Activated T-cell treated with anti-CD3 and anti-CD28 coated beads, Interleukin-2, amount 50 U/mL, for 72 hours (primary cell): ENCODE results near the gene ESPNL. TPM values are rescaled to one million over a fixed set of nuclear protein-coding genes. Genes with fewer than 3 reads are reported as not detected.
A peak's percentile ranks its signal among the peaks of the same experiment; 100 is the strongest.
"Not testable (repeated sequence)": the region's sequence is repeated elsewhere in the genome, so short reads cannot be mapped to it uniquely, and the experiment has no call there.

Experiments
- ATAC-seq, 2 donors: fragments of 150-1000 bp; cut with Tn5 transposase; replicated peaks in 1 of 2; 2 replicates each; pipeline ENCODE4 v1.10.0; 2021; ENCODE audit warnings: moderate library complexity in 2 of 2, mild to moderate bottlenecking in 1 of 2
- DNase-seq, 2 donors: peaks; one replicate each; pipeline ENCODE4 v3.0.0; 2021 to 2022; ENCODE audit warnings: mixed read lengths in 1 of 2
- H3K27ac Mint-ChIP-seq: one replicate; pipeline ENCODE4 v1.8.0; 2022; ENCODE audit warnings: mild to moderate bottlenecking, moderate library complexity, mixed read lengths
- H3K27me3 Mint-ChIP-seq: one replicate; pipeline ENCODE4 v1.8.0; 2022; ENCODE audit warnings: low read depth, mixed read lengths
- H3K36me3 Mint-ChIP-seq, 2 donors: one replicate each; pipeline ENCODE4 v1.8.0; 2022; ENCODE audit warnings: mixed read lengths in 2 of 2, mild to moderate bottlenecking in 1 of 2; ENCODE audit not compliant: insufficient read depth in 2 of 2
- H3K4me1 Mint-ChIP-seq: one replicate; pipeline ENCODE4 v1.8.0; 2022; ENCODE audit warnings: low read depth, mixed read lengths
- H3K4me3 Mint-ChIP-seq, 2 donors: one replicate each; pipeline ENCODE4 v1.8.0; 2022; ENCODE audit warnings: mild to moderate bottlenecking in 2 of 2, mixed read lengths in 2 of 2, moderate library complexity in 2 of 2
- H3K9me3 Mint-ChIP-seq, 2 donors: one replicate each; pipeline ENCODE4 v1.8.0; 2022; ENCODE audit warnings: mixed read lengths in 2 of 2
- total RNA-seq, 2 donors: library from RNA; stranded (reverse); gene quantifications; one replicate each; pipeline ENCODE4 v1.2.3, GENCODE V29; 2022

The ESPNL gene
- total RNA-seq, 2 donors from 2014 or later: 0.07 to 0.19 TPM

DNA sequence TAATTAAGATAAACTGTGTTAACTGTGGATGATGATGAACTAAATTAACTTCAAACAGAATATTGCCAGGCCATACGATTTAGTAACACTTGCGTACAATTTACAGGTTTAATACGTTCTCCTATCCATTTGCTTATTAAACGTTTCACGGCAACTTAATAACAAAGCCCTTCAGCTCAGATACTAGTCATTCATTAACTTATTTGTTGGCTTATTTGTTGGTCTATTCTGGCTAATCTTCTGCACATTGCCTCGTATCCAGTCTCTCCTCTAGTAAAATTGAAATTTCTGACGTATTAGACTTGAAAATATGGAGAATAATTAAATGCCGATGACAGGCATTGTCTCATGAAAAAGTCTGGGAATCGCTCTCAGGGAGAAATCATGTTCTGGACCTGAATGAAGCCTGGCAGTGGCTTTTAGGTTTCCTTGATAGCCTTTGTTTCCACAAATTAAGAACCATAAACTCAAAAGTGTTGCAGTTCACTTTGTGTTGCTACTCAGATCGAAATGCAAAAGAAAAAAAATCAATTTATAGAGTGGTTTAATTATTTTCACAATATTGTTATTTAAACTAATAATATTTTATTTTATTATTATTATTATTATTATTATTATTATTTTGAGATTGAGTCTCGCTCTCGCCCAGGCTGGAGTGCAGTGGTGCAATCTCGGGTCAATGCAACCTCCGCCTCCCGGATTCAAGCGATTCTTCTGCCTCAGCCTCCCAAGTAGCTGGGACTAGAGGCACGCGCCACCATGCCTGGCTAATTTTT lies 34.9 kb upstream of the ESPNL start:
- H3K4me3 Mint-ChIP-seq: no peak overlapping the region
- peaks cover 85% of the 10 kb centered on the region for H3K4me1 Mint-ChIP-seq
- no peaks in the 10 kb centered on the region for H3K27me3 Mint-ChIP-seq
- no peak for ATAC-seq
- DNase-seq: no peak
- peaks cover 21 to 48% of the 10 kb centered on the region in 2 donors for H3K36me3 Mint-ChIP-seq
- peaks cover 5 to 9% of the 10 kb centered on the region in 2 donors for H3K9me3 Mint-ChIP-seq
- no peak overlapping the region for H3K27ac Mint-ChIP-seq

DNA sequence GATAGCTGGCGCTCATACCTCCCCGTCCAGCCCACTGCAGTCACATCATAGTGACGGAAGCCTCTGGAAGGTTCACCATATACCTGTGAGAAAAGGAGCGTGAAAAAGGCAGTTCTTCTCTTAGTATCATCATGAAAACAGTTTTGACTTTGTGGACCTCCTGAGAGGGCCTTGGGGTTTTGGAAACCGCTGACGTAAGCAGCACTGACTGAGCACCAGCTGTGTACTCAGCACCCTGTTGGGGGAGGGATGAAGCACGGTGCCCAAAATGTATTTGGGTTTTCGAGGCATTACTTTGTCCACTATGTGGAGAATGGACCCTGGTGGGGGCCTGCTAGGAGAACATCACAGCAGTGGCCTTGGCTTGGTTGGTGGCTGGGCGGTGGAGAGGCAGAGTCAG lies 33.9 kb upstream of the ESPNL start:
- H3K4me3 Mint-ChIP-seq: peak overlapping the region in 1 of 2 donors; percentile 1
- H3K36me3 Mint-ChIP-seq: peaks cover 21 to 49% of the 10 kb centered on the region in 2 donors
- DNase-seq (no peak), ATAC-seq (no peak)
- H3K4me1 Mint-ChIP-seq: peaks cover 82% of the 10 kb centered on the region
- peak overlapping the region; percentile 77 for H3K27ac Mint-ChIP-seq
- no peaks in the 10 kb centered on the region for H3K27me3 Mint-ChIP-seq
- H3K9me3 Mint-ChIP-seq: peaks cover 5 to 9% of the 10 kb centered on the region in 2 donors

DNA sequence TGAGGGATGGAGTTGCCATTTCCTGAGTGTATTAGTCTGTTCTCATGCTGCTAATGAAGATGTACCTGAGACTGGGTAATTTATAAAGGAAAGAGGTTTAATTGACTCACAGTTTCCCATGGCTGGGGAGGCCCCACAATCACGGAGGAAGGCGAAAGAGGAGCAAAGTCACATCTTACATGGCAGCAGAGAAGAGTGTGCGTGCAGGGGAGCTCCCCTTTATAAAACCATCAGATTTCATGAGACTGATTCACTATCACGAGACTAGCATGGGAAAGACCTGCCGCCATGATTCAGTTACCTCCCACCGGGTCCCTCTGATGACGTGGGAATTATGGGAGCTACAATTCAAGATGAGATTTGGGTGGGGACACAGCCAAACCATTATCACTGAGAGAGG lies 33.4 kb upstream of the ESPNL start:
- Mint-ChIP-seq H3K27ac (peak overlapping the region; percentile 77), H3K4me1 (peaks cover 77% of the 10 kb centered on the region), H3K36me3 (peaks cover 22 to 48% of the 10 kb centered on the region in 2 donors), H3K4me3 (peak overlapping the region in 1 of 2 donors; percentile 9)
- not testable (repeated sequence) for H3K9me3 Mint-ChIP-seq, H3K27me3 Mint-ChIP-seq
- peak; percentile 14 to 35 for ATAC-seq
- DNase-seq: peak; percentile 21 to 28

DNA sequence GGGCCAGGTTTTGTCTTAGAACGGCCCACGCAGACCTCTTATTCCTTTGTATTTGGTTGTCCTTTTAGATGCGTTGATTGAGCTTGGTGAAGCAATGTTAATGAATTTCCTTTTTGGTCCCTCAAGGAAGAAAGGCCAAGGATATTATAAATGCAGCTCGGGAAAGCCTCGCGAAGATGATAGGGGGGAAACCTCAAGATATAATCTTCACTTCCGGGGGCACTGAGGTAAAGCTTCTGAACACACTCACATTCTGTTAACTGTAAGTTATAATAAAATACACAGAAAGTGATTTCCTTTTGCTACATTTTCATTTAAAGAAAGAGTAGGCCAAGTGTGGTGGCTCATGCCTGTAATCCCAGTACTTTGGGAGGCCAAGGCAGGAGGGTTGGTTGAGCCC lies 32.2 kb upstream of the ESPNL start:
- Mint-ChIP-seq H3K4me3 (peak overlapping the region; percentile 27 to 67), H3K36me3 (peaks cover 28 to 60% of the 10 kb centered on the region in 2 donors), H3K27me3 (no peaks in the 10 kb centered on the region), H3K9me3 (peaks cover 5 to 9% of the 10 kb centered on the region in 2 donors), H3K27ac (no peak overlapping the region), H3K4me1 (peaks cover 65% of the 10 kb centered on the region)
- ATAC-seq (no peak), DNase-seq (no peak)

DNA sequence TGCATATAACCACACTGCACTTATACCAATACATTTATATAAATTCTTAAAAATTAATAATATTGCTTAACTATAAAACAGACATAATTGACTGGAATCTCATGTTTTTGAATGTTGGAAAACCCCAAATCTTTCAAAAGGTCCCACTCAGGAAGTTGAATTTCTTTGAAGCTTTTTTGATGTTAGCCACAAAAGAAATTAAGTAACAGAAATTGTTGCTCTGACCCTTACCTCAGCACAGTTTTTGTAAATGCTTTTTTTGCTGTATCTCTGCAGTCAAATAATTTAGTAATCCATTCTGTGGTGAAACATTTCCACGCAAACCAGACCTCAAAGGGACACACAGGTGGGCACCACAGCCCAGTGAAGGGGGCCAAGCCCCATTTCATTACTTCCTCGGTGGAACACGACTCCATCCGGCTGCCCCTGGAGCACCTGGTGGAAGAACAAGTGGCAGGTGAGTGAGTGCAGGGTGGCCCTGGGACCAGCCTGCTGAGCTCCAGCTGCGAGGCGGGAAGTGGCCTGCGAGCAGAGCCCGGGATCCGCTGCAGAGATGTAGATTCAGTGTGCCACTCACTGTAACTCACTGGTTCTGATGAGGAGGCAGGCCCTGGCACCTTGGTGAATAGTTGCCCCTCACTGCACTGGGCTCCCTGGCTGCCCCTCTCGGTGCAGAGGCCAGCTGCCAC lies 31.0 kb upstream of the ESPNL start:
- Mint-ChIP-seq H3K27ac (peak overlapping the region; percentile 84), H3K36me3 (peaks cover 31 to 65% of the 10 kb centered on the region in 2 donors), H3K9me3 (peaks cover 5 to 9% of the 10 kb centered on the region in 2 donors), H3K27me3 (no peaks in the 10 kb centered on the region), H3K4me3 (peak overlapping the region; percentile 62 to 74), H3K4me1 (peaks cover 53% of the 10 kb centered on the region)
- DNase-seq (no peak), ATAC-seq (peak in 1 of 2 donors; percentile 11)

DNA sequence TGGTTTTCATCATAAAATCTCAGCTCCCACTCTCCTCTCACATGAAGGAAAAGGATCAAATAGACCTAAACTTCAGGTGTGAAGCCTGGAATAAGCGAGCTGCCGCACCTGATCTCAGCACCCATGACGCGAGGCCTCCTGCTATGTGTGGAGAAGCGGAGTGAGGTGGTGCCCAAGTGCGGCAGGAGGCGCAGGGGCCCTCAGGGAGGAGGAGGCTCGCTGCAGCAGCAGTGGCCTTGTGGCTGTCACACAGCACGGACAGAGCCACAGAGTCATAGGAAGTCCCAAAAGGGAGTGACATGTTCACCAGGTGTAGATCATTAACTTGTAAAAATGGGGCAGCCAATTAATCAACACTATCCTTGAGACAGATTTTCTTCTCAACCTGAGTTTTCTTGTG lies 30.3 kb upstream of the ESPNL start:
- peak overlapping the region; percentile 62 to 74 for H3K4me3 Mint-ChIP-seq
- H3K9me3 Mint-ChIP-seq: peaks cover 5 to 9% of the 10 kb centered on the region in 2 donors
- peaks cover 31 to 66% of the 10 kb centered on the region in 2 donors for H3K36me3 Mint-ChIP-seq
- peaks cover 46% of the 10 kb centered on the region for H3K4me1 Mint-ChIP-seq
- H3K27me3 Mint-ChIP-seq: no peaks in the 10 kb centered on the region
- peak overlapping the region; percentile 84 for H3K27ac Mint-ChIP-seq
- no peak for DNase-seq
- ATAC-seq: no peak

DNA sequence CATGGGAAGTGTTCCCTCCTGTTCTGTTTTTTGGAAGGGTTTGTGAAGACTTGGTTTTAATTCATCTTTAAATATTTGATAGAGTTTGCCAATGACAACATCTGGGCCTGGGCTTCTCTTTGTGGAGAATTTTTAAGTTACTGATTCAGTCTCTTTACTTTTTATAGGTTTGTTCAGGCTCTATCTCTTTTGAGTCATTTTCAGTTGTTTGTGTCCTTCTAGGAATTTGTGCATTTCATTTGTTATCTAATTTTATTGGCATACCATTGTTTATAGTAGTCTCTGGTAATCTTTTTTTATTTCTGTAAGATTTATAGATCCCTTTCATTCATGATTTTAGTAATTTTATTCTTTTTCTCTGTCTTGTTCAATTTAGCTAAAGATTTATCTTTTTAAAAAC lies 24.7 kb upstream of the ESPNL start:
- DNase-seq: no peak
- no peaks in the 10 kb centered on the region for H3K9me3 Mint-ChIP-seq
- no peak for ATAC-seq
- H3K27me3 Mint-ChIP-seq: no peaks in the 10 kb centered on the region
- peaks cover 19 to 62% of the 10 kb centered on the region in 2 donors for H3K36me3 Mint-ChIP-seq
- H3K4me1 Mint-ChIP-seq: peaks cover 11% of the 10 kb centered on the region
- H3K27ac Mint-ChIP-seq: peak overlapping the region; percentile 33
- no peak overlapping the region for H3K4me3 Mint-ChIP-seq

DNA sequence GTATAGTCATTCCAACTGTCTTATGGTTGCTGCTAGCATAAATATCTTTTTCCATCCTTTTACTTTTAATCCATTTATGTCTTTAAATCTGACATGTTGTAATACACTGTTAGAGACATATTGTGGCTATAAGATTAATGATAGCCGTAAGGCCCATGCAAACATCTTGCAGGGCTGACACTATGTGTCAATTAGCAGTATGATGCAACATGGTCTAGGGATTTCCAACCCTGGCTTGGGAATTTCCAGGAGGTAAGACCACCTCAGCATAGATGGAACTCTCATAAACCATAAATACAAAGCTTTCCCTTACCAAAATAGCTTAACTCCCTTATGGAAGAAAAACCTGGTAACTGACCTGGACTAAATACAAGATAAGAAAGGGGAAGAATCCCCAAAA lies 22.8 kb upstream of the ESPNL start:
- no peak overlapping the region for H3K4me3 Mint-ChIP-seq
- ATAC-seq (no peak), DNase-seq (no peak)
- peaks cover 16 to 62% of the 10 kb centered on the region in 2 donors for H3K36me3 Mint-ChIP-seq
- peaks cover 11% of the 10 kb centered on the region for H3K4me1 Mint-ChIP-seq
- H3K9me3 Mint-ChIP-seq: no peaks in the 10 kb centered on the region
- H3K27ac Mint-ChIP-seq: no peak overlapping the region
- H3K27me3 Mint-ChIP-seq: no peaks in the 10 kb centered on the region

DNA sequence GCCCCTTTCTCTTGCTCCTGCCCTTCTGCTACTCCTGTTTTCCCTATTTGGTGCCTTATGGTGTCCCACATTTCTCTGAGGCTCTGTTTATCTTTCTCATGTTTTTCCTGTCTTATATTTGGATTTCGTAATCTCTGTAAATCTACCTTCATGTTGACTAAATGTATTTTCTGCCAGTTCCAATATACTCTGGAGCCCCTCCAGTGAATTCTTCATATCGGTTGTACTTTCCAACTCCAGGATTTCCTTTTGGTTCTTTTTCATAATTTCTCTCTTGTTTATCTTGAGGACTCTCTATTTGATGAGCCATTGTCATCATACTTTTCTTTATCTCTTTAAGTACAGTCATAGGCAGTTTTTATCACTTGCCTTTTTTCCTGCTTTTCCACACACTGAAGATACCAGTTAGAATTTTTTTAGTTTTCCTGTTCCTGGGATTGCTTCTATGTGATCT lies 20.2 kb upstream of the ESPNL start:
- Mint-ChIP-seq H3K4me1 (peaks cover 11% of the 10 kb centered on the region), H3K27ac (no peak overlapping the region), H3K4me3 (no peak overlapping the region), H3K36me3 (peaks cover 12 to 58% of the 10 kb centered on the region in 2 donors), H3K9me3 (no peaks in the 10 kb centered on the region), H3K27me3 (no peaks in the 10 kb centered on the region)
- DNase-seq (no peak), ATAC-seq (no peak)

DNA sequence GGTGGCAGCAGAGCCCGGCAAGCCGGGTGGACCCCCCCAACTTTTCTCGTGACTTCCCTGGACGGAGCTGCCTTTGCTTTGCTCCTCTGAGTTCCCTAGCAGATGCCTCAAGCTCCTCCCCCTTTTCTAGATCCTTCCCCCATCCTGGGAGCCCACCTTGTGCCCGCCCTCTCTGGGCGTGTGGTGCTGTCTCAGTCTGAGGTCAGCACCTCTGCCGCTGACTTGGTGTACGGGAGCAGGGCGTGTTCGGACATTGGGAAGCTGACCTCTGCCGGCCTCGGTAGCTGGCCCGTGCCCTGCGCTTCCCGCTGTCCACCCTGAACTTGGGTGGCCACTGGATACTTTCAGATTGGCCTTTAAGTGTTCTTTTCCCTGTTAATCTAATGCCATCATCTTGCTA lies 19.6 kb upstream of the ESPNL start:
- no peak for ATAC-seq
- Mint-ChIP-seq H3K9me3 (no peaks in the 10 kb centered on the region), H3K27ac (no peak overlapping the region), H3K4me1 (peaks cover 11% of the 10 kb centered on the region), H3K36me3 (peaks cover 14 to 57% of the 10 kb centered on the region in 2 donors), H3K4me3 (no peak overlapping the region), H3K27me3 (no peaks in the 10 kb centered on the region)
- no peak for DNase-seq

DNA sequence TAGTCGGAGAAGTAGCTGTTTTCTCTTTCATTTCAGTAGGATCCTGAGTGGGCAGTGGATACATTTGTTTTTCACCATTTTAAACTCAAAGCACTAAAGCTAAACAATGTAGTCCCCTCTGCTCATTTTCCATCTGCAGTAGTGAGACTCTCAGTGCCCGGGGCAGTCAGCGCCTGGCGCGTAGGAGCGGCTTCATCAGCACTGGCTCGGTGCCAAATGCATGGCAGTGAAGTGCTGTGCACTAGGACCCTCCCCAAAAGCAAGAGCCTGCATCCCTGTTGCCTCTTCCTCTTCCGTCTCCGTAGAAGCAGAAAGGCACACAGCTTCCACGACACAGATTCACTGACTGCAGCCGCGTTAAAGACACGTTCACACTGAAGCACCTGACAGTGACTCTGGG lies 19.0 kb upstream of the ESPNL start:
- no peak for ATAC-seq
- peaks cover 11% of the 10 kb centered on the region for H3K4me1 Mint-ChIP-seq
- H3K4me3 Mint-ChIP-seq: no peak overlapping the region
- H3K9me3 Mint-ChIP-seq: no peaks in the 10 kb centered on the region
- H3K27me3 Mint-ChIP-seq: no peaks in the 10 kb centered on the region
- peaks cover 14 to 56% of the 10 kb centered on the region in 2 donors for H3K36me3 Mint-ChIP-seq
- DNase-seq: no peak
- no peak overlapping the region for H3K27ac Mint-ChIP-seq

DNA sequence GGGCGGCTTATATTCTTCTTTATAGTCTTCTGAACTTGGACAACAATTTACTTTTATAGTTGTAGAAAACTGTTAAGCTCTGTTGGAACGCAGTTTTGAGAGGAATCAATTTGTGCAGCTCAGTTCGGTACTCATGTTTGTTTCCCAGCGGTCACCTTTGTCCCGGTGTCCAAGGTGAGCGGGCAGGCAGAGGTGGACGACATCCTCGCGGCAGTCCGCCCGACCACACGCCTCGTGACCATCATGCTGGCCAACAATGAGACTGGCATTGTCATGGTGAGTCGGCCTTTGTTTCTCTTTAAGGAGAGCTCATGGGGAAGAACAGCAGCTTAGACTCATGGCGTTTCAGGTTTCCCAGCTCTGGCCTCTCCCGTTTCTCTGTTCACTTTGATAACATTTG lies 18.6 kb upstream of the ESPNL start:
- H3K4me3 Mint-ChIP-seq: no peak overlapping the region
- ATAC-seq (no peak), DNase-seq (no peak)
- no peaks in the 10 kb centered on the region for H3K9me3 Mint-ChIP-seq
- H3K4me1 Mint-ChIP-seq: peaks cover 11% of the 10 kb centered on the region
- no peaks in the 10 kb centered on the region for H3K27me3 Mint-ChIP-seq
- H3K27ac Mint-ChIP-seq: no peak overlapping the region
- H3K36me3 Mint-ChIP-seq: peaks cover 12 to 56% of the 10 kb centered on the region in 2 donors

DNA sequence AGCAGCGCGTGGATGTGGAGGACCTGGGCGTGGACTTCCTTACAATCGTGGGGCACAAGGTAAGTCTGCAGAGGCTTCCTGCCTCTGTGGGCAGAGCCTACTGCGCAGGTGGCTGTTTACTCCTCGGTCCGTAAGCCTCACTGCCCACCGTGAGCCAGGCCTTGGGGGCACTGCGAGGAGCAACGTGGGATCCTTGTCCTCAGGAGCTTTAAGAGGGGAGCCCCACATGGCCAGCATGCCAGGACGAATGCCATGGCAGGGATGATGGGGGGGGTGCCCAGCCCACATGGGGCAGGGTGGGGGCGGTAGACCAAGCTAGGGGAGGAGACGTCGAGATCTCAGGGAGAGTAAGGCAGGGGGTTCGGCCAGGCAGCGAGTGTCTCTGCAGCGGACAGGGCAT lies 18.0 kb upstream of the ESPNL start:
- DNase-seq (no peak), ATAC-seq (no peak)
- Mint-ChIP-seq H3K9me3 (no peaks in the 10 kb centered on the region), H3K4me3 (no peak overlapping the region), H3K4me1 (peaks cover 5% of the 10 kb centered on the region), H3K36me3 (peaks cover 10 to 52% of the 10 kb centered on the region in 2 donors), H3K27me3 (no peaks in the 10 kb centered on the region), H3K27ac (no peak overlapping the region)
